A549 (cell line): ENCODE data around the gene TMEM222. TPM values are rescaled to one million over a fixed set of nuclear protein-coding genes. Genes with fewer than 3 reads are reported as not detected.

Experiments used
- ATAC-seq, 2 experiments: fragments of 200-7000 bp in 1 of 2; fragments of >200 bp in 1 of 2; cut with Nextera tagmentation in 1 of 2; cut with Tn5 transposase in 1 of 2; 3 replicates each; pipeline versions ENCODE4 v1.8.0 to v1.9.1; 2018 to 2020; ENCODE audit warnings: mild to moderate bottlenecking in 1 of 2, moderate library complexity in 1 of 2
- CTCF ChIA-PET: fragments of 300-600 bp; sonication (Branson Sonifier 250); formaldehyde crosslinking; extraction: SDS; loops from one replicate; lab custom pipeline; 2021; ENCODE audit warnings: antibody characterized with exemption, inconsistent platforms; lab: Yijun Ruan, JAX
- POLR2A ChIA-PET: fragments of 350-600 bp; formaldehyde crosslinking; extraction: SDS; loops from one replicate; lab custom pipeline; 2021; ENCODE audit warnings: antibody characterized with exemption, inconsistent platforms; lab: Yijun Ruan, JAX
- DNase-seq, 2 experiments: peaks; one replicate each; pipeline versions ENCODE4 v3.0.0 to v3.0.0-alpha.2; 2011 to 2016; ENCODE audit warnings: low read depth in 1 of 2, low spot score in 1 of 2
- FAIRE-seq: peaks from 2 replicates; lab custom pipeline; 2011; peaks lifted over from hg19 to GRCh38; lab: Jason Lieb, UNC
- H3K27ac ChIP-seq, 2 experiments: fragments of >200 bp; sonication (Bioruptor Twin); formaldehyde crosslinking; 3 replicates each; pipeline ENCODE4 v1.5.1; 2016 to 2017
- H3K4me1 ChIP-seq: fragments of >200 bp; sonication (Bioruptor Twin); formaldehyde crosslinking; 3 replicates; pipeline ENCODE4 v1.6.1; 2016
- H3K4me2 ChIP-seq: fragments of >200 bp; sonication (Bioruptor Twin); formaldehyde crosslinking; 3 replicates; pipeline ENCODE4 v1.6.1; 2016
- H3K4me3 ChIP-seq: fragments of >200 bp; sonication (Bioruptor Twin); formaldehyde crosslinking; 3 replicates; pipeline ENCODE4 v1.5.1; 2016
- H3K9me3 ChIP-seq: fragments of >200 bp; sonication (Bioruptor Twin); formaldehyde crosslinking; 3 replicates; pipeline ENCODE4 v1.6.1; 2016
- CBX2 ChIP-seq: fragments of 200-600 bp; sonication (generic); IDR thresholded peaks from 2 replicates; pipeline ENCODE4 v1.6.1; 2016; ENCODE audit warnings: low read depth, mild to moderate bottlenecking, borderline replicate concordance
- CEBPB ChIP-seq, 2 experiments: fragments of >200 bp in 1 of 2; sonication (Bioruptor Twin) in 1 of 2; formaldehyde crosslinking in 1 of 2; IDR thresholded peaks; 2 replicates each; pipeline ENCODE4 v1.6.1; 2012 to 2016
- CHD2 ChIP-seq: fragments of 150-350 bp; IDR thresholded peaks from 2 replicates; pipeline ENCODE4 v1.6.1; 2014; ENCODE audit warnings: low read length; ENCODE audit not compliant: partially characterized antibody
- EHF ChIP-seq: fragments of 250-450 bp; sonication (Bioruptor Pico); IDR thresholded peaks from 2 replicates; pipeline ENCODE4 v1.5.0; 2020; ENCODE audit warnings: mild to moderate bottlenecking
- ESRRA ChIP-seq: fragments of 150-350 bp; IDR thresholded peaks from 2 replicates; pipeline ENCODE4 v1.6.1; 2014; ENCODE audit warnings: mild to moderate bottlenecking, low read length, borderline replicate concordance
- HOXB5 ChIP-seq: fragments of 250-450 bp; sonication (Bioruptor Pico); IDR thresholded peaks from 2 replicates; pipeline ENCODE4 v1.5.0; 2020; ENCODE audit warnings: mild to moderate bottlenecking, moderate library complexity
- NPAS2 ChIP-seq: fragments of 250-450 bp; sonication (Bioruptor Pico); IDR thresholded peaks from 2 replicates; pipeline ENCODE4 v1.8.0; 2022; ENCODE audit warnings: mild to moderate bottlenecking, moderate library complexity, borderline replicate concordance
- RAD21 ChIP-seq, 2 experiments: fragments of >200 bp in 1 of 2; sonication (Bioruptor Twin) in 1 of 2; formaldehyde crosslinking in 1 of 2; IDR thresholded peaks in 1 of 2; conservative IDR thresholded peaks in 1 of 2; 2 replicates in 1 of 2; 3 replicates in 1 of 2; pipeline ENCODE4 v1.6.1; 2012 to 2018; ENCODE audit warnings: inconsistent platforms in 1 of 2
- RCOR1 ChIP-seq: fragments of 150-350 bp; IDR thresholded peaks from 2 replicates; pipeline ENCODE4 v1.6.1; 2014; ENCODE audit warnings: antibody characterized with exemption, low read length, low read depth
- SMC3 ChIP-seq: fragments of >200 bp; sonication (Bioruptor Twin); formaldehyde crosslinking; IDR thresholded peaks from 3 replicates; pipeline ENCODE4 v1.6.1; 2018; ENCODE audit warnings: inconsistent platforms
- WGBS: methylation state at CpG from one replicate; pipeline ENCODE4 v1.1.6; 2017; ENCODE audit errors: missing lambda C conversion rate; 5-methylcytosine and 5-hydroxymethylcytosine counted together
- polyA plus RNA-seq, 4 experiments: library from polyadenylated mRNA; depleted of rRNA in 3 of 4; stranded (reverse); fragments of >200 nt; fragmentation: RNase III in 1 of 4; extraction: RNeasy Plus Mini Kit Qiagen cat#74134 plus additional on column Dnase treatment in 1 of 4; gene quantifications; 2 replicates in 3 of 4; 3 replicates in 1 of 4; pipeline ENCODE4 v1.2.3, GENCODE V29; 2011 to 2017
- TF ChIP-seq, protein P1 (sequence below): fragments of >200 bp; sonication (Bioruptor Twin); formaldehyde crosslinking; IDR thresholded peaks from 3 replicates; pipeline ENCODE4 v1.5.1; 2016
- TF ChIP-seq, protein P2 (sequence below): fragments of 250-450 bp; sonication (Bioruptor Pico); IDR thresholded peaks from 2 replicates; pipeline ENCODE4 v1.5.0; 2020; ENCODE audit warnings: low read depth, mild to moderate bottlenecking, moderate library complexity
- TF ChIP-seq, protein P3 (sequence below): fragments of 450-650 bp; IDR thresholded peaks from 2 replicates; pipeline ENCODE4 v1.6.1; 2014; ENCODE audit warnings: antibody characterized with exemption

TMEM222 gene
- polyA plus RNA-seq, 2 of the 4 experiments (the other 2 are of a cell fraction) = 28.4 to 30.0 TPM

DNA sequence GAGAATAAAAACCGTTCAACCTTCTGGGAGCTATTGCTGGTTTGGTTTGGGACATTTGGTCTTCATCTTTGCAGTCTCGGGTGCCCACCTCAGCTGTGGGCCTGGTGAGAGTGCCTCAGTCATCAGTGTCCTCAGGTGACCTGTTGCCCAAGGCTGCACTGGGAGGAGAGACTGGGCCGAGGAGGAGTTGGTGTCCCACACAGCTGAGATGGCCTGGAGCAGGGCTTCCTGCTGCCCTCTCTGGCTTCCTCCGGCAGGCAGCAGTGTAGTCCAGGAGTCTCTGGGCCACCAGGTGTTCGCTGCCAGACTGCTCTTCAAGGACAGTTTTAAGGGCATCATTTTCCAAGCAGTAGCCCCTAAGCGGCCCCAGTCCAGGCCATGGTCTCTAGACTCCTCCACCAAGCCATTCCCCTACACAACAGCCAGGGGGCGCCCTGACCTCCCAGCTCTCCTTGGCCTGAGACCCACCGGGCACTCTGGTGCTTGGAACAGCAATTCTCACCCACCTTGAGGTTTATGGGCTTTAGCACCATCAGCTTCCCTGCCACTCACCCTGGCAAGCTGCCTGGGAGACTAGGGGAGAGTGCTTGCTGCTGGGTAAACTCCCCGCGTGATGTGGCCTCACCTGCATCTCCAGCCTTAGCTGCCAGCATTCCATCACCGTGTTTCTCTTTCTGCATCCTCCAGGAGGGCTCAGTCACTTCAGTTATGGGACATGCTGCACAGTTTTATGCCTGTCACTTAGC lies 10.7 kb downstream of the TMEM222 start:
- Histone ChIP-seq H3K4me2 (no peak overlapping the region), H3K4me3 (no peak overlapping the region), H3K27ac (no peak overlapping the region), H3K4me1 (no peaks in the 10 kb centered on the region), H3K9me3 (no peaks in the 10 kb centered on the region)
- peak; percentile 66 to 91; a peak in 5 of 6 replicates for ATAC-seq
- ChIA-PET POLR2A (interaction anchor here (0.9 kb wide), 1 partner anchor 17 kb away, joined by 3 read pairs; no protein-coding TSS in a partner anchor), CTCF (interaction anchor here (0.7 to 11.8 kb wide), 28 partner anchors 10 to 330 kb away, joined by 3 to 134 read pairs (median 6); partner anchors contain the start of genes AHDC1, MAP3K6, SYTL1 and TMEM222)
- TF ChIP-seq, protein P1, sequence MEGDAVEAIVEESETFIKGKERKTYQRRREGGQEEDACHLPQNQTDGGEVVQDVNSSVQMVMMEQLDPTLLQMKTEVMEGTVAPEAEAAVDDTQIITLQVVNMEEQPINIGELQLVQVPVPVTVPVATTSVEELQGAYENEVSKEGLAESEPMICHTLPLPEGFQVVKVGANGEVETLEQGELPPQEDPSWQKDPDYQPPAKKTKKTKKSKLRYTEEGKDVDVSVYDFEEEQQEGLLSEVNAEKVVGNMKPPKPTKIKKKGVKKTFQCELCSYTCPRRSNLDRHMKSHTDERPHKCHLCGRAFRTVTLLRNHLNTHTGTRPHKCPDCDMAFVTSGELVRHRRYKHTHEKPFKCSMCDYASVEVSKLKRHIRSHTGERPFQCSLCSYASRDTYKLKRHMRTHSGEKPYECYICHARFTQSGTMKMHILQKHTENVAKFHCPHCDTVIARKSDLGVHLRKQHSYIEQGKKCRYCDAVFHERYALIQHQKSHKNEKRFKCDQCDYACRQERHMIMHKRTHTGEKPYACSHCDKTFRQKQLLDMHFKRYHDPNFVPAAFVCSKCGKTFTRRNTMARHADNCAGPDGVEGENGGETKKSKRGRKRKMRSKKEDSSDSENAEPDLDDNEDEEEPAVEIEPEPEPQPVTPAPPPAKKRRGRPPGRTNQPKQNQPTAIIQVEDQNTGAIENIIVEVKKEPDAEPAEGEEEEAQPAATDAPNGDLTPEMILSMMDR = peak; percentile 50
- TF ChIP-seq SMC3 (peak; percentile 30; the same call in 2 of the 3 replicates), RAD21 (conservative IDR thresholded peaks at IDR 0.05 in 1 of 2, IDR thresholded peaks at IDR 0.05 in 1 of 2) (peak; percentile 24 to 31; a peak in 4 of 5 replicates), ESRRA (no peak)
- WGBS = 72% methylated on average over 10 of the region's 11 CpGs
- FAIRE-seq = no peak
- DNase-seq = peak in 1 of 2 experiments; percentile 69

DNA sequence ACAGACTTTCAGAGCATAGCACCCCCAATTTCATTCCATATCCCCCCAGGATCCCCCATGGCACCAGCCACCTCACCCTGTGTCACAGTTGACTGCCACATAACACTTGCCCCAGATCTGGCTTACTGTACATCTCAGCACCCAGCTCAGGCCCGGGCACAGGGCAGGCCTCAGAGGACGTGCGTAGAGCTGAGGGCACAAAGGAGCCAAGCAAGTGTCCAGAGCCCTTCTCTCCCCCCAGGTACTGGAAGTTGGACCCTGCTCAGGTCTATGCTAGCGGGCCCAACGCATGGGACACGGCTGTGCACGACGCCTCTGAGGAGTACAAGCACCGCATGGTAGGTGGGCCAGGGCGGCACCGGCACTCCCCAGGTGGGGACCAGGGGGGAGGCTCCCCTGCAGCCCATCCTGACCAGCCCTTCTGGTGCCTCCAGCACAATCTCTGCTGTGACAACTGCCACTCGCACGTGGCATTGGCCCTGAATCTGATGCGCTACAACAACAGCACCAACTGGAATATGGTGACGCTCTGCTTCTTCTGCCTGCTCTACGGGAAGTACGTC lies 11.8 kb downstream of the TMEM222 start:
- TF ChIP-seq, protein P2, sequence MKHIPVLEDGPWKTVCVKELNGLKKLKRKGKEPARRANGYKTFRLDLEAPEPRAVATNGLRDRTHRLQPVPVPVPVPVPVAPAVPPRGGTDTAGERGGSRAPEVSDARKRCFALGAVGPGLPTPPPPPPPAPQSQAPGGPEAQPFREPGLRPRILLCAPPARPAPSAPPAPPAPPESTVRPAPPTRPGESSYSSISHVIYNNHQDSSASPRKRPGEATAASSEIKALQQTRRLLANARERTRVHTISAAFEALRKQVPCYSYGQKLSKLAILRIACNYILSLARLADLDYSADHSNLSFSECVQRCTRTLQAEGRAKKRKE = no peak
- TF ChIP-seq, protein P3, sequence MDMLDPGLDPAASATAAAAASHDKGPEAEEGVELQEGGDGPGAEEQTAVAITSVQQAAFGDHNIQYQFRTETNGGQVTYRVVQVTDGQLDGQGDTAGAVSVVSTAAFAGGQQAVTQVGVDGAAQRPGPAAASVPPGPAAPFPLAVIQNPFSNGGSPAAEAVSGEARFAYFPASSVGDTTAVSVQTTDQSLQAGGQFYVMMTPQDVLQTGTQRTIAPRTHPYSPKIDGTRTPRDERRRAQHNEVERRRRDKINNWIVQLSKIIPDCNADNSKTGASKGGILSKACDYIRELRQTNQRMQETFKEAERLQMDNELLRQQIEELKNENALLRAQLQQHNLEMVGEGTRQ = no peak
- TF ChIP-seq EHF (CRISPR knock-in tag) (no peak), NPAS2 (CRISPR knock-in tag) (no peak), CEBPB (IDR thresholded peaks at IDR 0.05) (no peak), RCOR1 (no peak)
- TF ChIP-seq, protein P1 = no peak
- ChIA-PET CTCF (interaction anchor here (0.7 to 11.8 kb wide), 14 partner anchors 10 to 329 kb away, joined by 3 to 134 read pairs (median 8); partner anchors contain the start of genes AHDC1, SYTL1 and TMEM222), POLR2A (no interaction called here)
- Histone ChIP-seq H3K4me2 (no peak overlapping the region), H3K9me3 (no peaks in the 10 kb centered on the region), H3K4me3 (no peak overlapping the region), H3K27ac (no peak overlapping the region), H3K4me1 (no peaks in the 10 kb centered on the region)
- FAIRE-seq (no peak), ATAC-seq (no peak), DNase-seq (no peak)
- WGBS = 100% methylated on average over 4 of the region's 17 CpGs

DNA sequence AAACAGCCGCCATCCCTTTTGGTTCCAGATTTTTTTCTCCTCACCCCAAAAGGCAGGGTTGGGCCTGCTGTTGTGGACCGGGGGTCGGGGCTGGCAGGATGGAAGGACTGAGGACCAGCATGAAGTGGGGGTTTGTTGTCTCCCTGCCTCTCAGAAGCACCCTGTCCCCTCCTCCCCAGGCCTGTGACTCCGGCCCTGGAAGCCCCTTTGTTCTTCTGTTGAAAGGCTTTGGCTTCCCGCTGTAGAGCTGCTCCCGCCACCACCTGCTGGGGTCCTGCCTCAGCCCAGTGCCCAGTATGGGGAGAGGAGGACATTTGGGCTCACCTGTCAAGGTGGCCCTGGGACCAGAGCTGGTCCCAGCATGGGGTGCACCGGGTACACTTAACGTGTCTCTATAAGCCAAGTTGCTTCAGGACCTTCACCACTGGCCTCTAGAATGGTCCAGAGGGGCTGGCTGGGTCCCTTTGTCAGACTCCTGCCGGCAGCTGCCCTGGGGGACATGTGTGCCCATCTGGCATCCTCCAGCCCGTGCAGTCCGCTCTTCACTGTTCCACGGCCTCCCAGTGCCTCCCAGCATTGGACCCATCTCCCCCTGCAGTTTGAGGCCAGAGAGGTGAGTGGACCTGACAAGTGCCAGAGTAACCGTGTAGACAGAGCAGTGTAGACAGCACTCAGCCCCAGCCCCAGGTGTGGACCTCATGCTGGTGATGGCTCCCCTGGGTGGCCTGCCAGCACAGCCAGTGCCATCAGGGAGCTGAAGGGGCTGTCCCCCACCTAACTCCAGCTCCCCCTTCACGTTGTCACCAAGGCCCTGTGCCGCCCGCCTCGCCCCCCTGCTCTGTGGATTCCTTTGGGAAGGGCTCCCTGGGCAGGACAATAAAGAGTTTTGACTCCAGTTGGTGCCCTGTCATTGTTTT lies 13.8 kb downstream of the TMEM222 start:
- H3K4me2 ChIP-seq = no peak overlapping the region
- no peak overlapping the region for H3K4me3 ChIP-seq
- 96% methylated on average over 10 of the region's 17 CpGs for WGBS
- H3K27ac ChIP-seq = no peak overlapping the region
- TF ChIP-seq HOXB5 (CRISPR knock-in tag) = no peak
- TF ChIP-seq CHD2 = no peak
- TF ChIP-seq CBX2 = no peak
- no peak for ATAC-seq
- peaks cover 2% of the 10 kb centered on the region; the same call in 2 of the 3 replicates for H3K4me1 ChIP-seq
- no peak for DNase-seq
- ChIA-PET POLR2A (no interaction called here), CTCF (interaction anchor here (0.8 to 11.8 kb wide), 7 partner anchors 9 to 39 kb away, joined by 3 to 134 read pairs (median 3); partner anchors contain the start of gene MAP3K6)
- no peaks in the 10 kb centered on the region for H3K9me3 ChIP-seq
- FAIRE-seq = no peak
